ENCODE data around the gene ADGRL3.

ADGRL3 gene

GRCh38 chr4:61200187-61200915 is at the start of gene ADGRL3:
Gene ADGRL3, plus strand, starts transcription at chr4:61200326.
- no peak for DNase-seq

- DNase-seq = no peak
These were observed 47.7 kb upstream of the ADGRL3 start for GRCh38 chr4:61152433-61152832.

- DNase-seq = no peak
These were observed 39.6 kb upstream of the ADGRL3 start for GRCh38 chr4:61160478-61160877.

- no peak for DNase-seq
These were observed 38.0 kb upstream of the ADGRL3 start for GRCh38 chr4:61162116-61162515.

- no peak for DNase-seq
These were observed 26.3 kb upstream of the ADGRL3 start for GRCh38 chr4:61173799-61174198.

- no peak for DNase-seq
These were observed 24.6 kb upstream of the ADGRL3 start for GRCh38 chr4:61175495-61175894.

- DNase-seq = no peak
These were observed 22.8 kb upstream of the ADGRL3 start for GRCh38 chr4:61177367-61177766.

- DNase-seq = no peak
These were observed 19.7 kb upstream of the ADGRL3 start for GRCh38 chr4:61180405-61180804.

GRCh38 chr4:61182915-61183314 is 17.2 kb upstream of the ADGRL3 start:
- no peak for DNase-seq

GRCh38 chr4:61185288-61185687 is 14.8 kb upstream of the ADGRL3 start:
- DNase-seq = no peak

GRCh38 chr4:61192392-61192791 is 7.7 kb upstream of the ADGRL3 start:
- DNase-seq = no peak

GRCh38 chr4:61193863-61194262 is 6.3 kb upstream of the ADGRL3 start:
- DNase-seq = no peak

GRCh38 chr4:61194571-61194970 is 5.6 kb upstream of the ADGRL3 start:
- DNase-seq = no peak

- no peak for DNase-seq
These were observed 5.0 kb upstream of the ADGRL3 start for GRCh38 chr4:61195101-61195500.

GRCh38 chr4:61198686-61199085 is 1.4 kb upstream of the ADGRL3 start:
- no peak for DNase-seq

- DNase-seq = no peak
These were observed 296 bp upstream of the ADGRL3 start for GRCh38 chr4:61199873-61200186.

GRCh38 chr4:61200916-61201526 is 895 bp downstream of the ADGRL3 start:
- DNase-seq = no peak

- no peak for DNase-seq
These were observed 1.4 kb downstream of the ADGRL3 start for GRCh38 chr4:61201561-61201960.

- no peak for DNase-seq
These were observed 2.0 kb downstream of the ADGRL3 start for GRCh38 chr4:61201961-61202637.

- no peak for DNase-seq
These were observed 2.7 kb downstream of the ADGRL3 start for GRCh38 chr4:61202638-61203435.

- no peak for DNase-seq
These were observed 3.3 kb downstream of the ADGRL3 start for GRCh38 chr4:61203436-61203790.

GRCh38 chr4:61204353-61205060 is 4.4 kb downstream of the ADGRL3 start:
- DNase-seq = no peak

GRCh38 chr4:61205066-61205465 is 4.9 kb downstream of the ADGRL3 start:
- no peak for DNase-seq
